ENCODE results near the gene FFAR1. TPM values are rescaled to one million over a fixed set of nuclear protein-coding genes. Genes with fewer than 3 reads are reported as not detected.
"Not testable (repeated sequence)": the region's sequence is repeated elsewhere in the genome, so short reads cannot be mapped to it uniquely, and the experiment has no call there.

The FFAR1 gene
- polyA plus RNA-seq, 3 donors: 0.04 TPM; not detected in 2

- no peak within 1 kb of the TSS for H3K4me3 ChIP-seq (replicated peaks in 1 of 3; ENCODE audit: low read depth in 2 of 3, low read length in 3 of 3)
- peaks cover 0 to 7% of the 10 kb centered on the region in 2 donors for H3K4me1 ChIP-seq (ENCODE audit: control insufficient read depth in 1 of 2, insufficient read depth in 2 of 2, low read length in 2 of 2)
- Mint-ChIP-seq H3K4me1 (peaks cover 18% of the 10 kb centered on the region), H3K27ac (no peak within 1 kb of the TSS), H3K9me3 (peaks cover 0 to 21% (median 13%) of the 10 kb centered on the region in 7 donors), H3K27me3 (ENCODE audit: low read depth in 3 of 3) (peaks cover 7 to 17% (median 13%) of the 10 kb centered on the region in 3 donors), H3K4me3 (no peak within 1 kb of the TSS), H3K36me3 (no peaks in the 10 kb centered on the region)
- peaks cover 0 to 13% of the 10 kb centered on the region in 2 donors for H3K9me3 ChIP-seq (replicated peaks in 1 of 2; ENCODE audit: control insufficient read depth in 1 of 2, insufficient read depth in 1 of 2, low read length in 2 of 2)
- H3K4me2 ChIP-seq (replicated peaks; ENCODE audit: extremely low read depth, low read length, poor library complexity, severe bottlenecking): no peak within 1 kb of the TSS
- no peaks in the 10 kb centered on the region for H4K20me1 ChIP-seq (ENCODE audit: insufficient read depth, low read length)
- H3K27ac ChIP-seq (ENCODE audit: low read depth in 1 of 2, low read length in 2 of 2): no peak within 1 kb of the TSS
- no peak within 1 kb of the TSS for H2AFZ ChIP-seq (ENCODE audit: insufficient read depth, low read depth, low read length, poor library complexity, severe bottlenecking)
- no peak within 1 kb of the TSS for H3K9ac ChIP-seq (ENCODE audit: insufficient read depth, low read length, poor library complexity, severe bottlenecking)
- TF ChIP-seq CTCF (IDR thresholded peaks at IDR 0.05): no peak
- no peaks in the 10 kb centered on the region for H3K36me3 ChIP-seq (replicated peaks in 1 of 2; ENCODE audit: control insufficient read depth in 1 of 2, insufficient read depth in 2 of 2, low read length in 2 of 2)
- H3K79me2 ChIP-seq (ENCODE audit: insufficient read depth, low read length): no peaks in the 10 kb centered on the region
- DNase-seq: no peak
- peaks cover 0 to 4% of the 10 kb centered on the region in 2 donors for H3K27me3 ChIP-seq (ENCODE audit: control insufficient read depth in 2 of 2, insufficient read depth in 2 of 2, low read length in 2 of 2)
- 100% methylated on average over 2 of the region's 8 CpGs for WGBS (ENCODE audit: insufficient coverage)
- intact Hi-C loops (cut with micrococcal nuclease): no loop called here
Observed at GRCh38 chr19:35370722-35371121, 23.0 kb downstream of the FFAR1 start, which contains the start of gene GPR42. Gene GPR42 (plus strand): TSS chr19:35371068. CDS start chr19:35371360, 292 bp downstream.

- H3K4me3 Mint-ChIP-seq: no peak overlapping the region
- intact Hi-C loops (cut with micrococcal nuclease): no loop called here
Observed at GRCh38 chr19:35373492-35373891, 25.8 kb downstream of the FFAR1 start.

GRCh38 chr19:35374031-35374430 is 26.3 kb downstream of the FFAR1 start:
- H3K36me3 Mint-ChIP-seq; DNase-seq; H3K4me2 ChIP-seq (replicated peaks; ENCODE audit: extremely low read depth, low read length, poor library complexity, severe bottlenecking); H3K27ac ChIP-seq (ENCODE audit: low read depth in 1 of 2, low read length in 2 of 2); H4K20me1 ChIP-seq (ENCODE audit: insufficient read depth, low read length); H2AFZ ChIP-seq (ENCODE audit: insufficient read depth, low read depth, low read length, poor library complexity, severe bottlenecking); H3K79me2 ChIP-seq (ENCODE audit: insufficient read depth, low read length); H3K27me3 ChIP-seq (ENCODE audit: control insufficient read depth in 2 of 2, insufficient read depth in 2 of 2, low read length in 2 of 2); intact Hi-C loops (cut with micrococcal nuclease); H3K9ac ChIP-seq (ENCODE audit: insufficient read depth, low read length, poor library complexity, severe bottlenecking); H3K4me3 ChIP-seq (replicated peaks in 1 of 3; ENCODE audit: low read depth in 2 of 3, low read length in 3 of 3); H3K36me3 ChIP-seq (replicated peaks in 1 of 2; ENCODE audit: control insufficient read depth in 1 of 2, insufficient read depth in 2 of 2, low read length in 2 of 2): not testable (repeated sequence)
- peaks cover 0 to 23% (median 11%) of the 10 kb centered on the region in 7 donors for H3K9me3 Mint-ChIP-seq
- peaks cover 29% of the 10 kb centered on the region for H3K4me1 Mint-ChIP-seq
- Histone ChIP-seq H3K9me3 (replicated peaks in 1 of 2; ENCODE audit: control insufficient read depth in 1 of 2, insufficient read depth in 1 of 2, low read length in 2 of 2) (peaks cover 0 to 12% of the 10 kb centered on the region in 2 donors), H3K4me1 (ENCODE audit: control insufficient read depth in 1 of 2, insufficient read depth in 2 of 2, low read length in 2 of 2) (peaks cover 0 to 13% of the 10 kb centered on the region in 2 donors)
- H3K4me3 Mint-ChIP-seq: peak overlapping the region in 1 of 2 donors; percentile 11
- H3K27ac Mint-ChIP-seq: peak overlapping the region in 4 of 7 donors; percentile 12 to 70 (median 38)
- peaks cover 10 to 20% (median 19%) of the 10 kb centered on the region in 3 donors for H3K27me3 Mint-ChIP-seq (ENCODE audit: low read depth in 3 of 3)

More at GRCh38 chr19:35373492-35373891, 25.8 kb downstream of the FFAR1 start:
- Histone ChIP-seq H3K4me1 (ENCODE audit: control insufficient read depth in 1 of 2, insufficient read depth in 2 of 2, low read length in 2 of 2) (peaks cover 0 to 13% of the 10 kb centered on the region in 2 donors), H3K36me3 (replicated peaks in 1 of 2; ENCODE audit: control insufficient read depth in 1 of 2, insufficient read depth in 2 of 2, low read length in 2 of 2) (no peaks in the 10 kb centered on the region), H3K4me3 (replicated peaks in 1 of 3; ENCODE audit: low read depth in 2 of 3, low read length in 3 of 3) (no peak overlapping the region), H3K79me2 (ENCODE audit: insufficient read depth, low read length) (no peaks in the 10 kb centered on the region), H3K27ac (ENCODE audit: low read depth in 1 of 2, low read length in 2 of 2) (no peak overlapping the region), H3K27me3 (ENCODE audit: control insufficient read depth in 2 of 2, insufficient read depth in 2 of 2, low read length in 2 of 2) (peaks cover 0 to 2% of the 10 kb centered on the region in 2 donors), H3K4me2 (replicated peaks; ENCODE audit: extremely low read depth, low read length, poor library complexity, severe bottlenecking) (no peak overlapping the region), H4K20me1 (ENCODE audit: insufficient read depth, low read length) (no peaks in the 10 kb centered on the region), H2AFZ (ENCODE audit: insufficient read depth, low read depth, low read length, poor library complexity, severe bottlenecking) (no peak overlapping the region), H3K9me3 (replicated peaks in 1 of 2; ENCODE audit: control insufficient read depth in 1 of 2, insufficient read depth in 1 of 2, low read length in 2 of 2) (peaks cover 0 to 17% of the 10 kb centered on the region in 2 donors), H3K9ac (ENCODE audit: insufficient read depth, low read length, poor library complexity, severe bottlenecking) (no peak overlapping the region)
- 88% methylated on average over 6 of the region's 7 CpGs for WGBS (ENCODE audit: insufficient coverage)
- Mint-ChIP-seq H3K4me1 (peaks cover 29% of the 10 kb centered on the region), H3K36me3 (no peaks in the 10 kb centered on the region), H3K27ac (peak overlapping the region in 1 of 7 donors; percentile 70), H3K27me3 (ENCODE audit: low read depth in 3 of 3) (peaks cover 10 to 20% (median 17%) of the 10 kb centered on the region in 3 donors), H3K9me3 (peaks cover 0 to 27% (median 13%) of the 10 kb centered on the region in 7 donors)
- no peak for TF ChIP-seq CTCF (IDR thresholded peaks at IDR 0.05)
- no peak for DNase-seq
